Mesendoderm (in vitro differentiated cells): ENCODE data around the gene DDAH2.

Experiments
- DNase-seq: peaks from one replicate; pipeline ENCODE4 v3.0.0; 2013
- H2AK5ac ChIP-seq: 2 replicates; pipeline ENCODE4 v1.6.1; 2013; ENCODE audit warnings: low read length, inconsistent platforms
- H2BK120ac ChIP-seq: 2 replicates; pipeline ENCODE4 v1.6.1; 2013; ENCODE audit warnings: low read depth, mild to moderate bottlenecking, low read length, moderate library complexity, mixed read lengths
- H2BK15ac ChIP-seq: replicated peaks from 2 replicates; pipeline ENCODE4 v1.6.1; 2013; ENCODE audit warnings: low read depth, mild to moderate bottlenecking, moderate library complexity
- H2BK5ac ChIP-seq: 2 replicates; pipeline ENCODE4 v1.6.1; 2013; ENCODE audit warnings: low read length, inconsistent platforms
- H3K18ac ChIP-seq: 2 replicates; pipeline ENCODE4 v1.6.1; 2013; ENCODE audit warnings: mild to moderate bottlenecking, low read length, mixed read lengths
- H3K23ac ChIP-seq: one replicate; pipeline ENCODE4 v1.6.1; 2013; ENCODE audit warnings: low read length
- H3K27ac ChIP-seq: 2 replicates; pipeline ENCODE4 v1.5.1; 2013; ENCODE audit warnings: low read depth, mild to moderate bottlenecking, inconsistent platforms, low read length, moderate library complexity
- H3K27me3 ChIP-seq: 2 replicates; pipeline ENCODE4 v1.6.1; 2013; ENCODE audit warnings: low read length, control low read depth, mild to moderate bottlenecking, inconsistent platforms; ENCODE audit not compliant: insufficient read depth, poor library complexity
- H3K36me3 ChIP-seq: 2 replicates; pipeline ENCODE4 v1.6.1; 2013; ENCODE audit warnings: low read length, inconsistent platforms; ENCODE audit not compliant: control insufficient read depth, insufficient read depth
- H3K4ac ChIP-seq: one replicate; pipeline ENCODE4 v1.6.1; 2013; ENCODE audit warnings: low read depth, mild to moderate bottlenecking, low read length, moderate library complexity
- H3K4me1 ChIP-seq: 2 replicates; pipeline ENCODE4 v1.6.1; 2013; ENCODE audit warnings: low read depth, low read length, inconsistent platforms; ENCODE audit not compliant: control insufficient read depth
- H3K4me2 ChIP-seq: 2 replicates; pipeline ENCODE4 v1.6.1; 2013; ENCODE audit warnings: low read length
- H3K4me3 ChIP-seq: 2 replicates; pipeline ENCODE4 v1.5.1; 2013; ENCODE audit warnings: mild to moderate bottlenecking, low read length
- H3K56ac ChIP-seq: one replicate; pipeline ENCODE4 v1.6.1; 2013; ENCODE audit warnings: low read length
- H3K79me1 ChIP-seq: 2 replicates; pipeline ENCODE4 v1.6.1; 2013; ENCODE audit warnings: low read length, inconsistent platforms
- H3K79me2 ChIP-seq: 2 replicates; pipeline ENCODE4 v1.6.1; 2013; ENCODE audit warnings: mild to moderate bottlenecking, low read length; ENCODE audit not compliant: control insufficient read depth, insufficient read depth
- H3K9ac ChIP-seq: 2 replicates; pipeline ENCODE4 v1.6.1; 2013; ENCODE audit warnings: low read length, inconsistent platforms
- H4K5ac ChIP-seq: one replicate; pipeline ENCODE4 v1.6.1; 2013; ENCODE audit warnings: low read length
- H4K8ac ChIP-seq: one replicate; pipeline ENCODE4 v1.6.1; 2013; ENCODE audit warnings: low read depth, mild to moderate bottlenecking, control low read depth, low read length, moderate library complexity
- WGBS: extraction: QIAGEN DNeasy Blood & Tissue Kit; methylation state at CpG from one replicate; pipeline ENCODE4 v1.1.7; 2013; ENCODE audit warnings: low lambda C conversion rate, missing lambda C conversion rate; ENCODE audit not compliant: insufficient coverage; ENCODE audit errors: extremely low coverage; 5-methylcytosine and 5-hydroxymethylcytosine counted together

Gene DDAH2

GRCh38 chr6:31763619-31763940, 34.5 kb upstream of the DDAH2 start:
- peak overlapping the region; percentile 15 for H3K9ac ChIP-seq
- H3K36me3 ChIP-seq = no peaks in the 10 kb centered on the region
- no peak overlapping the region for H3K23ac ChIP-seq
- WGBS = no CpG with 5 or more reads among the region's 1 CpG
- DNase-seq = peak; percentile 95
- H2BK5ac ChIP-seq = no peak overlapping the region
- no peak overlapping the region for H3K4me3 ChIP-seq
- H3K79me1 ChIP-seq = no peaks in the 10 kb centered on the region
- H2BK15ac ChIP-seq = no peak overlapping the region
- H3K4ac ChIP-seq = no peak overlapping the region
- no peaks in the 10 kb centered on the region for H3K79me2 ChIP-seq
- no peak overlapping the region for H4K5ac ChIP-seq
- H2AK5ac ChIP-seq = no peak overlapping the region
- H3K27ac ChIP-seq = peak overlapping the region; percentile 25
- H3K27me3 ChIP-seq = no peaks in the 10 kb centered on the region
- H3K18ac ChIP-seq = no peak overlapping the region
- H3K4me2 ChIP-seq = no peak overlapping the region
- H2BK120ac ChIP-seq = no peak overlapping the region
- peaks cover 5% of the 10 kb centered on the region for H3K4me1 ChIP-seq
- H4K8ac ChIP-seq = no peak overlapping the region
- H3K56ac ChIP-seq = no peak overlapping the region

DNA sequence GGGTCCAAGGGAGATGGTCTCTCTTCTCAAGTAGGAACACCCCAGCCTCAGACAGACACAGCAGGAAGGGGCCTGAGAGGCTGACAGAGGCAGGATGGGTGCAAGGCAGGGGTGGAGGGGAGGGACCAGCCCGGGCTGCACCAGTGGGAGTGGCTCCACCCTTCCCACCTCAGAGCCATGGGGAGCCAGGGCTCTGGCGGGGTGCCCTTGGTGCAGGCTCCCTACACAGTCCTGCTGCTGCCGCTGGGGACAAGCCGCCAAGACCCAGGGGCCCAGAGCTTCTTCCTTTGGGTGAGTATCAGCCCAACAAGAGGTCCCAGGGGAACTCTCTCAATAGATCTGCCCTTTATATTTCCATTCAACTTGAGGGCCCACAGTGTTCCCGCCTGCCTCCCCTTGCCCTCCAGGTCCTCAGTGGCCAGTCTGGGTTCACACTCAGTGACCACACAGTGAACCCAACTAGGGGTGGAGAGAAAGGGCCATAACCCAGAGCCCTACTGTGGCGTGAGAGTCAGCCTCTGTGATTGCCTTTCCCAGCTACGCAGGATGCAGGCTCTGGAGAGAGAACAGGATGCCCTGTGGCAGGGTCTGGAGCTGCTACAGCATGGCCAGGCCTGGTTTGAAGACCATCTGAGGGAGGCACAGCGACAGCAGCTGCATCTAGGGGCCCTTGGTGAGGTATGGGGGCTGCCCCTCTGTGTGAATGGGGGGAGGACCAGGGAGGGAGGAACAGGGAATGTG, 33.9 kb upstream of the DDAH2 start:
- Histone ChIP-seq H2AK5ac (no peak overlapping the region), H4K5ac (no peak overlapping the region), H3K18ac (no peak overlapping the region), H3K27ac (peak overlapping the region; percentile 25), H2BK120ac (no peak overlapping the region), H4K8ac (no peak overlapping the region), H3K4me1 (peaks cover 5% of the 10 kb centered on the region), H3K4me2 (no peak overlapping the region), H3K23ac (no peak overlapping the region), H3K4ac (no peak overlapping the region), H3K79me1 (no peaks in the 10 kb centered on the region), H3K56ac (peak overlapping the region; percentile 46), H3K36me3 (no peaks in the 10 kb centered on the region), H2BK5ac (no peak overlapping the region), H3K4me3 (no peak overlapping the region), H3K27me3 (no peaks in the 10 kb centered on the region), H3K79me2 (no peaks in the 10 kb centered on the region), H2BK15ac (no peak overlapping the region), H3K9ac (peak overlapping the region; percentile 15)
- no peak for DNase-seq
- no CpG with 5 or more reads among the region's 8 CpGs for WGBS

GRCh38 chr6:31762356-31762755, 33.3 kb upstream of the DDAH2 start, which contains the start of gene SAPCD1:
TSS of gene SAPCD1 (plus strand) at chr6:31762656. CDS start at chr6:31763055, 399 bp downstream.
- Histone ChIP-seq H3K9ac (peak within 1 kb of the TSS; percentile 15), H4K5ac (no peak within 1 kb of the TSS), H3K4ac (no peak within 1 kb of the TSS), H3K18ac (no peak within 1 kb of the TSS), H3K79me2 (no peaks in the 10 kb centered on the region), H3K27me3 (no peaks in the 10 kb centered on the region), H2BK15ac (no peak within 1 kb of the TSS), H3K36me3 (no peaks in the 10 kb centered on the region), H4K8ac (no peak within 1 kb of the TSS), H3K4me3 (no peak within 1 kb of the TSS), H2AK5ac (no peak within 1 kb of the TSS), H2BK120ac (no peak within 1 kb of the TSS), H3K4me2 (no peak within 1 kb of the TSS), H3K4me1 (peaks cover 5% of the 10 kb centered on the region), H3K23ac (no peak within 1 kb of the TSS), H3K27ac (peak within 1 kb of the TSS; percentile 25), H3K79me1 (no peaks in the 10 kb centered on the region), H2BK5ac (no peak within 1 kb of the TSS), H3K56ac (peak within 1 kb of the TSS; percentile 46)
- WGBS = no CpG with 5 or more reads among the region's 4 CpGs
- no peak for DNase-seq

GRCh38 chr6:31761343-31761742, 32.2 kb upstream of the DDAH2 start:
- no peak overlapping the region for H4K8ac ChIP-seq
- no peak overlapping the region for H3K23ac ChIP-seq
- H3K79me1 ChIP-seq = no peaks in the 10 kb centered on the region
- H3K27me3 ChIP-seq = no peaks in the 10 kb centered on the region
- H3K4me1 ChIP-seq = peaks cover 5% of the 10 kb centered on the region
- DNase-seq = no peak
- no peak overlapping the region for H4K5ac ChIP-seq
- no peak overlapping the region for H2BK15ac ChIP-seq
- no peak overlapping the region for H3K4me2 ChIP-seq
- no peak overlapping the region for H2AK5ac ChIP-seq
- no peak overlapping the region for H3K4me3 ChIP-seq
- H3K4ac ChIP-seq = no peak overlapping the region
- no peaks in the 10 kb centered on the region for H3K79me2 ChIP-seq
- H3K18ac ChIP-seq = no peak overlapping the region
- no peak overlapping the region for H2BK120ac ChIP-seq
- no peak overlapping the region for H3K9ac ChIP-seq
- no CpG with 5 or more reads among the region's 8 CpGs for WGBS
- H3K27ac ChIP-seq = no peak overlapping the region
- H3K56ac ChIP-seq = no peak overlapping the region
- no peaks in the 10 kb centered on the region for H3K36me3 ChIP-seq
- no peak overlapping the region for H2BK5ac ChIP-seq

DNA sequence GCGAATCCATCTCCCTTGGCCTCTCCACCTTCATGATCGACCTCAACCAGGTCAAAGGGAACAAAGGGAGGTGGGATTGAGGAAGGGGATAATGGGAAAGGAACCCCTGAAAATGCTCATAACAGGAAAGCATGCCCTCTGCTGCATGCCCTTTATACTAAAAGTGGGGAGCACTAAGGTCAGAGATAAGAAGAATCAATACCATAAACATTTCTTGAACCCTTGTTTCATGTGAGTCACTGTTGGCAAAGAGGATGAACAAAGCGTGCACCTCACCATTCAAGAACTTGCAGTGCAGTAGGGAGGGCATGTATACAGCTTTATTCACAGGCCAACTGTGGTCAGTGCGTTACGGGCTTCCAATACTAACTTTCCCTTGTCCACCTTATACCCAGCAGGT, 31.7 kb upstream of the DDAH2 start:
- Histone ChIP-seq H3K79me1 (no peaks in the 10 kb centered on the region), H2BK15ac (no peak overlapping the region), H3K23ac (no peak overlapping the region), H3K4me1 (peaks cover 5% of the 10 kb centered on the region), H2BK5ac (no peak overlapping the region), H2BK120ac (no peak overlapping the region), H2AK5ac (no peak overlapping the region), H3K56ac (no peak overlapping the region), H3K4ac (no peak overlapping the region), H4K5ac (no peak overlapping the region), H3K27me3 (no peaks in the 10 kb centered on the region), H3K79me2 (no peaks in the 10 kb centered on the region), H3K36me3 (no peaks in the 10 kb centered on the region), H3K18ac (no peak overlapping the region), H3K9ac (no peak overlapping the region), H3K4me3 (no peak overlapping the region), H3K27ac (no peak overlapping the region), H4K8ac (no peak overlapping the region), H3K4me2 (no peak overlapping the region)
- no peak for DNase-seq
- no CpG with 5 or more reads among the region's 5 CpGs for WGBS

DNA sequence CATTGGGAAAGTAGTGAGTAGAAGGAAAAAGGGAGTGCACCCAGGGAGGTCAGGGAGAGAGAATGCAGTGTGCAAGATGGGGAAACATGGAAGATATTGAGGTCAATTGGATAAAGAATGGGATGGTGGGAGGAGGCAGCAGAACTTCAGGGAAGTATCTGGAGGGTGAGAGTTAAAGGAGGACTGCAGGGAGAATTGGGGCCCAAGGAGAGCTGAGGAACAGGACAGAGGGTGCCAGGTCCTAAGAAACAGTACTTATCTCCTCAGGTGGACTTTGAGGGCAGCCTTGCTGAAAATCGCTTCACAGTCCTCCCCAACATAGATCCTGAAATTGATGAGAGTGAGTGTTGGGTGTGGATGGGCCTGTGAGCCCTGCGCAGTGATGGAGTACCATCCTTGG, 29.2 kb upstream of the DDAH2 start:
- no peak overlapping the region for H3K9ac ChIP-seq

More for the DNA sequence above, 29.2 kb upstream of the DDAH2 start:
- no peak overlapping the region for H3K56ac ChIP-seq
- no peak overlapping the region for H2BK15ac ChIP-seq
- H3K18ac ChIP-seq = no peak overlapping the region
- H3K79me2 ChIP-seq = no peaks in the 10 kb centered on the region
- H2BK5ac ChIP-seq = no peak overlapping the region
- DNase-seq = no peak
- no peaks in the 10 kb centered on the region for H3K27me3 ChIP-seq
- H3K23ac ChIP-seq = no peak overlapping the region
- H2AK5ac ChIP-seq = no peak overlapping the region
- no peak overlapping the region for H4K8ac ChIP-seq
- H3K4me3 ChIP-seq = no peak overlapping the region
- H3K4ac ChIP-seq = no peak overlapping the region
- WGBS = no CpG with 5 or more reads among the region's 2 CpGs
- no peak overlapping the region for H3K27ac ChIP-seq
- peaks cover 2% of the 10 kb centered on the region for H3K4me1 ChIP-seq
- H2BK120ac ChIP-seq = no peak overlapping the region
- H3K4me2 ChIP-seq = no peak overlapping the region
- H3K36me3 ChIP-seq = no peaks in the 10 kb centered on the region
- H3K79me1 ChIP-seq = no peaks in the 10 kb centered on the region
- H4K5ac ChIP-seq = no peak overlapping the region
